NK-92 (cell line): ENCODE measurements around the gene CDKN2B-AS1.

Experiments used
- DNase-seq: peaks from one replicate; lab custom pipeline; 2025; ENCODE audit not compliant: unreplicated experiment; lab: John Stamatoyannopoulos, UW

Gene CDKN2B-AS1

GRCh38 chr9:22005021-22005701 lies 10.6 kb downstream of the CDKN2B-AS1 start:
- DNase-seq, result no peak

- no peak for DNase-seq
Observed at GRCh38 chr9:22005702-22006606, 11.4 kb downstream of the CDKN2B-AS1 start.

GRCh38 chr9:22008384-22008716 lies 13.8 kb downstream of the CDKN2B-AS1 start:
- no peak for DNase-seq

- DNase-seq, result no peak
Observed at GRCh38 chr9:22008717-22009505, 14.3 kb downstream of the CDKN2B-AS1 start, which contains the start of gene CDKN2B. Gene CDKN2B, minus strand, starts transcription at chr9:22009305. Its CDS starts 352 bp downstream, at chr9:22008953.

GRCh38 chr9:22009506-22009867 lies 14.9 kb downstream of the CDKN2B-AS1 start:
- DNase-seq, result no peak

- DNase-seq, result no peak
Observed at GRCh38 chr9:22010866-22011625, 16.5 kb downstream of the CDKN2B-AS1 start.

GRCh38 chr9:22022396-22022795 lies 27.8 kb downstream of the CDKN2B-AS1 start:
- no peak for DNase-seq

- DNase-seq, result no peak
Observed at GRCh38 chr9:22026696-22027095, 32.1 kb downstream of the CDKN2B-AS1 start.

- no peak for DNase-seq
Observed at GRCh38 chr9:22028394-22028793, 33.8 kb downstream of the CDKN2B-AS1 start.

- DNase-seq, result no peak
Observed at GRCh38 chr9:22029231-22029630, 34.6 kb downstream of the CDKN2B-AS1 start.

- no peak for DNase-seq
Observed at GRCh38 chr9:22030101-22030598, 35.6 kb downstream of the CDKN2B-AS1 start.

- no peak for DNase-seq
Observed at GRCh38 chr9:22031655-22032411, 37.2 kb downstream of the CDKN2B-AS1 start.

- DNase-seq, result no peak
Observed at GRCh38 chr9:22033012-22033630, 38.5 kb downstream of the CDKN2B-AS1 start.

GRCh38 chr9:22035591-22036011 lies 41.0 kb downstream of the CDKN2B-AS1 start:
- no peak for DNase-seq

- DNase-seq, result no peak
Observed at GRCh38 chr9:22036866-22037626, 42.5 kb downstream of the CDKN2B-AS1 start.

GRCh38 chr9:22037954-22038690 lies 43.5 kb downstream of the CDKN2B-AS1 start:
- DNase-seq, result no peak

GRCh38 chr9:22039258-22039657 lies 44.7 kb downstream of the CDKN2B-AS1 start:
- DNase-seq, result no peak

- DNase-seq, result no peak
Observed at GRCh38 chr9:22040760-22041159, 46.2 kb downstream of the CDKN2B-AS1 start.
